Fibroblast of mammary gland (primary cell): Measurements from ENCODE around the gene ADCY2.

ENCODE experiments used
- DNase-seq: peaks from one replicate; pipeline ENCODE4 v3.0.0-alpha.2; 2010; ENCODE audit warnings: low read depth
- H3K4me3 ChIP-seq: 2 replicates; pipeline ENCODE4 v1.5.1; 2011; ENCODE audit warnings: low read depth, mild to moderate bottlenecking, low read length, moderate library complexity; ENCODE audit not compliant: control insufficient read depth
- CTCF ChIP-seq: conservative IDR thresholded peaks from 2 replicates; pipeline ENCODE4 v1.5.1; 2011; ENCODE audit warnings: low read depth, low read length, inconsistent platforms; ENCODE audit not compliant: control insufficient read depth, insufficient read depth

The ADCY2 gene

GRCh38 chr5:7852988-7853387, 457.1 kb downstream of the ADCY2 start:
- no peak for DNase-seq
- no peak for TF ChIP-seq CTCF

GRCh38 chr5:7855611-7856010, 459.7 kb downstream of the ADCY2 start:
- DNase-seq = no peak
- TF ChIP-seq CTCF = no peak
- no peak overlapping the region for H3K4me3 ChIP-seq

More at GRCh38 chr5:7852988-7853387, 457.1 kb downstream of the ADCY2 start:
- no peak overlapping the region for H3K4me3 ChIP-seq

- DNase-seq = peak; percentile 51
- H3K4me3 ChIP-seq = no peak overlapping the region
- peak; percentile 73 for TF ChIP-seq CTCF
Observed at GRCh38 chr5:7856855-7857254, 460.9 kb downstream of the ADCY2 start.

- no peak for DNase-seq
- no peak overlapping the region for H3K4me3 ChIP-seq
- TF ChIP-seq CTCF = no peak
Observed at GRCh38 chr5:7857361-7857760, 461.4 kb downstream of the ADCY2 start.

GRCh38 chr5:7857926-7858632, 462.1 kb downstream of the ADCY2 start:
- DNase-seq = no peak
- TF ChIP-seq CTCF = no peak
- H3K4me3 ChIP-seq = no peak overlapping the region

GRCh38 chr5:7866196-7866595, 470.3 kb downstream of the ADCY2 start:
- H3K4me3 ChIP-seq = no peak overlapping the region
- TF ChIP-seq CTCF = no peak
- DNase-seq = no peak
